Mesendoderm (in vitro differentiated cells): ENCODE results near the gene TNFAIP3.

Source experiments
- DNase-seq: peaks from one replicate; pipeline ENCODE4 v3.0.0; 2013
- H2AK5ac ChIP-seq: 2 replicates; pipeline ENCODE4 v1.6.1; 2013; ENCODE audit warnings: low read length, inconsistent platforms
- H2BK120ac ChIP-seq: 2 replicates; pipeline ENCODE4 v1.6.1; 2013; ENCODE audit warnings: low read depth, mild to moderate bottlenecking, low read length, moderate library complexity, mixed read lengths
- H2BK15ac ChIP-seq: replicated peaks from 2 replicates; pipeline ENCODE4 v1.6.1; 2013; ENCODE audit warnings: low read depth, mild to moderate bottlenecking, moderate library complexity
- H2BK5ac ChIP-seq: 2 replicates; pipeline ENCODE4 v1.6.1; 2013; ENCODE audit warnings: low read length, inconsistent platforms
- H3K18ac ChIP-seq: 2 replicates; pipeline ENCODE4 v1.6.1; 2013; ENCODE audit warnings: mild to moderate bottlenecking, low read length, mixed read lengths
- H3K23ac ChIP-seq: one replicate; pipeline ENCODE4 v1.6.1; 2013; ENCODE audit warnings: low read length
- H3K27ac ChIP-seq: 2 replicates; pipeline ENCODE4 v1.5.1; 2013; ENCODE audit warnings: low read depth, mild to moderate bottlenecking, inconsistent platforms, low read length, moderate library complexity
- H3K27me3 ChIP-seq: 2 replicates; pipeline ENCODE4 v1.6.1; 2013; ENCODE audit warnings: low read length, control low read depth, mild to moderate bottlenecking, inconsistent platforms; ENCODE audit not compliant: insufficient read depth, poor library complexity
- H3K36me3 ChIP-seq: 2 replicates; pipeline ENCODE4 v1.6.1; 2013; ENCODE audit warnings: low read length, inconsistent platforms; ENCODE audit not compliant: control insufficient read depth, insufficient read depth
- H3K4ac ChIP-seq: one replicate; pipeline ENCODE4 v1.6.1; 2013; ENCODE audit warnings: low read depth, mild to moderate bottlenecking, low read length, moderate library complexity
- H3K4me1 ChIP-seq: 2 replicates; pipeline ENCODE4 v1.6.1; 2013; ENCODE audit warnings: low read depth, low read length, inconsistent platforms; ENCODE audit not compliant: control insufficient read depth
- H3K4me2 ChIP-seq: 2 replicates; pipeline ENCODE4 v1.6.1; 2013; ENCODE audit warnings: low read length
- H3K4me3 ChIP-seq: 2 replicates; pipeline ENCODE4 v1.5.1; 2013; ENCODE audit warnings: mild to moderate bottlenecking, low read length
- H3K56ac ChIP-seq: one replicate; pipeline ENCODE4 v1.6.1; 2013; ENCODE audit warnings: low read length
- H3K79me1 ChIP-seq: 2 replicates; pipeline ENCODE4 v1.6.1; 2013; ENCODE audit warnings: low read length, inconsistent platforms
- H3K79me2 ChIP-seq: 2 replicates; pipeline ENCODE4 v1.6.1; 2013; ENCODE audit warnings: mild to moderate bottlenecking, low read length; ENCODE audit not compliant: control insufficient read depth, insufficient read depth
- H3K9ac ChIP-seq: 2 replicates; pipeline ENCODE4 v1.6.1; 2013; ENCODE audit warnings: low read length, inconsistent platforms
- H4K5ac ChIP-seq: one replicate; pipeline ENCODE4 v1.6.1; 2013; ENCODE audit warnings: low read length
- H4K8ac ChIP-seq: one replicate; pipeline ENCODE4 v1.6.1; 2013; ENCODE audit warnings: low read depth, mild to moderate bottlenecking, control low read depth, low read length, moderate library complexity
- WGBS: extraction: QIAGEN DNeasy Blood & Tissue Kit; methylation state at CpG from one replicate; pipeline ENCODE4 v1.1.7; 2013; ENCODE audit warnings: low lambda C conversion rate, missing lambda C conversion rate; ENCODE audit not compliant: insufficient coverage; ENCODE audit errors: extremely low coverage; 5-methylcytosine and 5-hydroxymethylcytosine counted together

The TNFAIP3 gene

DNA sequence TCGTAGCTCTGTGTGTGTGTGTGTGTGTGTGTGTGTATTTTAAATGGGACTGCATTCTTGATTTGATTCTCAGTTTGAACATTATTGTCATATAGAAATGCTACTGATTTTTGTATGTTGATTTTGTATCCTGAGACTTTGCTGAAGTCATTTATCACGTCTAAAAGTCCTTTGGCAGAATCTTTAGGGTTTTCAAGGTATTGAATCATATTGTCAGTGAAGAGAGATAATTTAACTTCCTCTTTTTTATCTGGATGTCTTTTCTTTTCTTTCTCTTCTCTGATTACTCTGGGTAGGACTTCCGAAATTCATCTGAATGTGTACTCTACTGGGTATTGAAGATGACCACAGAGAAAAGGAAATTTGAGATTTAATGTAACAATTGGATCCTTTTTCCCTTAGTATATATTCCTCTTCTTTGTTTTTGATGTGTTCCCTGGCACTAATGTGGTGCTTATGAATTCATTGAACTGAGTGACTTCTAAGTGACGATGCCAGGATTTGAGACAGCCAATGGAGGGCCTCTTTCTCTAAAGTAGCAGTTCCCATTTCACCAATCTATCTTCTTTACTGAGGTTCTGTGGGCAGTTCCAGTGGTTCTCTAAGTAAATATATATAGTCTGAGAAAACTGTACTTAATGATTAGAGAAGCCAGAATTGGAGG lies 47.6 kb downstream of the TNFAIP3 start:
- H3K4me3 ChIP-seq, result no peak overlapping the region
- H3K79me2 ChIP-seq, result no peaks in the 10 kb centered on the region
- no peak overlapping the region for H3K56ac ChIP-seq
- no peaks in the 10 kb centered on the region for H3K27me3 ChIP-seq
- no peak overlapping the region for H4K8ac ChIP-seq
- no peak overlapping the region for H3K4me2 ChIP-seq
- H2BK5ac ChIP-seq, result no peak overlapping the region
- H2AK5ac ChIP-seq, result no peak overlapping the region
- no CpG with 5 or more reads among the region's 4 CpGs for WGBS
- H3K4ac ChIP-seq, result no peak overlapping the region
- H3K36me3 ChIP-seq, result no peaks in the 10 kb centered on the region
- H4K5ac ChIP-seq, result no peak overlapping the region
- H3K9ac ChIP-seq, result no peak overlapping the region
- DNase-seq, result no peak
- no peaks in the 10 kb centered on the region for H3K79me1 ChIP-seq
- H3K27ac ChIP-seq, result no peak overlapping the region
- H3K4me1 ChIP-seq, result no peaks in the 10 kb centered on the region
- no peak overlapping the region for H2BK15ac ChIP-seq
- no peak overlapping the region for H3K23ac ChIP-seq
- no peak overlapping the region for H2BK120ac ChIP-seq
- H3K18ac ChIP-seq, result no peak overlapping the region

DNA sequence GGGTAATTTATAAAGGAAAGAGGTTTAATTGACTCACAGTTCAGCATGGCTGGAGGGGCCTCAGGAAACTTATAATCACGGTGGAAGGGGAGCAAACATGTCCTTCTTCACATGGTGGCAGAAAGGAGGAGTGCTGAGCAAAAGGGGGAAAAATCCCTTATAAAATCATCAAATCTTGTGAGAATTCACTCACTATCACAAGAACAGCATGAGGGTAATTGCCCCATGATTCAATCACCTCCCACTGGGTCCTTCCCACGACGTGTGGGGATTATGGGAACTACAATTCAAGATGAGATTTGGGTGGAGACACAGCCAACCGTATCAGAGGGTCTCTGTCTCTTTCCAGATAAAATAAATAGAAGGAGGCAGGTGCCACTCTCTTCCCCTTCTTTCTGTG lies 48.7 kb downstream of the TNFAIP3 start:
- Histone ChIP-seq H3K4me2 (no peak overlapping the region), H3K9ac (no peak overlapping the region), H2BK5ac (no peak overlapping the region), H3K56ac (no peak overlapping the region), H2AK5ac (no peak overlapping the region), H2BK15ac (no peak overlapping the region), H3K18ac (no peak overlapping the region), H3K36me3 (no peaks in the 10 kb centered on the region), H3K23ac (no peak overlapping the region), H3K27ac (no peak overlapping the region), H3K4ac (no peak overlapping the region), H3K79me2 (no peaks in the 10 kb centered on the region), H4K8ac (no peak overlapping the region), H2BK120ac (no peak overlapping the region), H3K4me1 (no peaks in the 10 kb centered on the region), H3K4me3 (no peak overlapping the region), H4K5ac (no peak overlapping the region), H3K27me3 (no peaks in the 10 kb centered on the region), H3K79me1 (no peaks in the 10 kb centered on the region)
- WGBS, result no CpG with 5 or more reads among the region's 4 CpGs
- no peak for DNase-seq

DNA sequence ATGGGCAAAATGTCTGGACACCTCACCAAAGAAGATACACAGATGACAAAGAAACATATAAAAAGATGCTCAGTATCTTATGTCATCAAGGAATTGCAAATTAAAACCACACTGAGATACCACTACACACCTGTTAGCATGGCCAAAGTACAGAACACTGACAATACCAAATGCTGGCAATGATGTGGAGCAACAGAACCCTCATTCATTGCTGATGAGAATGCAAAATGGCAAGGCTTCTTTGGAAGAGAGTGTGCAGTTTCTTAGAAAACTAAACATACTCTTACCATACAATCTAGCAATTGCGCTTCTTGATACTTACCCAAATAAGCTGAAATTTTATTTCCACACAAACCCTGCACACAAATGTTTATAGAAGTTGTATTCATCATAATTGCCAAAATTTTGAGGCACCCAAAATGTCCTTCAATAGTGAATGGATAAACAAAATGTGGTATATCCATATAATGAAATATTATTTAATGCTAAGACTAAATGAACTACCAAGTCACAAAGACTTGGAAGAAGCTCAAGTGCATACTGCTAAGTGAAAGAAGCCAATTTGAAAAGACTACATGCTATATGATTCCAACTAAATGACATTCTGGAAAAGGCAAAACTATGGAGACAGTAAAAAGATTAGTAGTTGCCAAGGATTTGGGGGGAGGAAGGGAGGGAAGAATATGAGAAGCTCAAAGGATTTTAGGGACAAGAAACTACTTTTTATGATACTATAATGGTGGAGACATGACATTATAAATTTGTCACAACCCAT lies 50.7 kb downstream of the TNFAIP3 start:
- Histone ChIP-seq H3K4me2 (no peak overlapping the region), H3K79me1 (no peaks in the 10 kb centered on the region), H3K56ac (no peak overlapping the region), H4K5ac (no peak overlapping the region), H2AK5ac (no peak overlapping the region), H3K4ac (no peak overlapping the region), H3K23ac (no peak overlapping the region), H3K27me3 (no peaks in the 10 kb centered on the region), H2BK5ac (no peak overlapping the region), H3K4me1 (no peaks in the 10 kb centered on the region), H3K27ac (no peak overlapping the region), H2BK15ac (no peak overlapping the region), H3K36me3 (no peaks in the 10 kb centered on the region), H3K9ac (no peak overlapping the region), H3K18ac (no peak overlapping the region), H3K4me3 (no peak overlapping the region), H3K79me2 (no peaks in the 10 kb centered on the region), H4K8ac (no peak overlapping the region), H2BK120ac (no peak overlapping the region)
- no CpG with 5 or more reads among the region's 1 CpG for WGBS
- DNase-seq, result no peak

DNA sequence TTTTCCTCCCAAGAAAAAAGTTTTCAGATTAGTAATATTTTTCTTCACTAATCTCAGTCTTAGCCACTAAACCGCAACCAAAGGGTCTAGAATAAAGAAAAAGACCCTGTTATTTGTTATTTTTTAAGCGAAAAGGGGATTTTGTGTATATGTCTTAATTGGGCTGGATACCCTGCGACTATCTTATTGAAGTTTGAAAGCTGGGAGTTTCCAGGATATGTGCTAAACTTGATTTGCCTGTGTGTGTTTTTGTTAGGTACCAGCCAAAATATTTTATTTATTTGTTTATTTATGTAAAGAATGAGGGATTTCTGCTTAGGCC lies 52.4 kb downstream of the TNFAIP3 start:
- no peak overlapping the region for H3K27ac ChIP-seq
- H3K9ac ChIP-seq, result no peak overlapping the region
- no peak overlapping the region for H3K4me2 ChIP-seq
- H2BK120ac ChIP-seq, result no peak overlapping the region
- H3K79me1 ChIP-seq, result no peaks in the 10 kb centered on the region
- H3K23ac ChIP-seq, result no peak overlapping the region
- H2AK5ac ChIP-seq, result no peak overlapping the region
- H3K27me3 ChIP-seq, result no peaks in the 10 kb centered on the region
- no peak overlapping the region for H2BK15ac ChIP-seq
- H3K18ac ChIP-seq, result no peak overlapping the region
- H2BK5ac ChIP-seq, result no peak overlapping the region
- no peak overlapping the region for H3K56ac ChIP-seq
- DNase-seq, result no peak
- H3K4me1 ChIP-seq, result no peaks in the 10 kb centered on the region
- no CpG with 5 or more reads among the region's 3 CpGs for WGBS
- H3K4me3 ChIP-seq, result no peak overlapping the region
- no peaks in the 10 kb centered on the region for H3K79me2 ChIP-seq
- H4K5ac ChIP-seq, result no peak overlapping the region
- no peaks in the 10 kb centered on the region for H3K36me3 ChIP-seq
- no peak overlapping the region for H3K4ac ChIP-seq
- no peak overlapping the region for H4K8ac ChIP-seq

DNA sequence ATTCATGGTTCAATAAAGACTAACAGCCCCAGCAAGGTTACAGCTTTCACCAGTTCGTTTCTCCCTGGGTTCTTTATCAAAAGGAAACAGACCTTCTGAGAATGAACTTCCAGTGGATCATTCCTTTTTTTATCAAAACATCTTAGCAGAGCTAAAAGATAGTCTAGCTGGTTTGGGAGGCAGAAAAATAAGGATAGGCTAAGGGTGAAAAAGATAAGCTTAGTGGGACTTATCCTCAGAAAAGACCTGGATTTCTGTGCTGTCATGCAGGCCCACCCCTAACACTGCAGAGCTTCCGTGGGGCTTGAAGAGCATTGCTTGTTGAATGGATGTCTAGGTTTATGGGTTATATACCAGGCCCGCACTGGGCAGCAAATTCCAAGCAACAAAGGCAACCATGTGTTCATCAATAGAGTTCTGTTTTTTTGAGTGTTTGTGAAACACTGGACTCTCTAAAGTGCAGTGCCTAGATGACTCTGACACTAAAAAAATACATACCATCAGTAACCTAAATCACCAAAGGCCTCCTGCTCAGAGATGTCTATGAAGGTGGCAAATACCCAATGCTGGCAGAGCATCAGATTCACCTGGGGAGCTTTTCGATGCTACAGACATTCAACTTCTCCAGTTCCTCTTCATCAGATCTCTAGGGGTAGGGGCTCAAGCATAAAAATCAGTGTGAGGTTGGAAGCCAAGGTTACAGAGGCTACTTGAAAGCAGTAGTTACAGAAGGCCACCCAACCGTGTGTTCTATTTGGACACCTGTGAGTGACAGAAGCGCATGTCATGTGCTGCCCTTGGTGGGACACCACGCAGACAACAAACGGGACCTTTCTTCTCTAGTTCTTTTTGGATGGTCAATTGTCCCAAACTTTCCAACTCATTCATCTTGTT lies 53.0 kb downstream of the TNFAIP3 start:
- Histone ChIP-seq H3K9ac (no peak overlapping the region), H3K4ac (no peak overlapping the region), H2BK5ac (no peak overlapping the region), H3K4me2 (no peak overlapping the region), H3K4me1 (no peaks in the 10 kb centered on the region), H4K5ac (no peak overlapping the region), H2AK5ac (no peak overlapping the region), H2BK120ac (no peak overlapping the region), H3K23ac (no peak overlapping the region), H3K27me3 (no peaks in the 10 kb centered on the region), H3K27ac (no peak overlapping the region), H4K8ac (no peak overlapping the region), H3K79me1 (no peaks in the 10 kb centered on the region), H3K36me3 (no peaks in the 10 kb centered on the region), H3K4me3 (no peak overlapping the region), H2BK15ac (no peak overlapping the region), H3K18ac (no peak overlapping the region), H3K79me2 (no peaks in the 10 kb centered on the region), H3K56ac (no peak overlapping the region)
- no peak for DNase-seq
- WGBS, result no CpG with 5 or more reads among the region's 8 CpGs
